ENCODE measurements around the gene FBXW7. TPM values are rescaled to one million over a fixed set of nuclear protein-coding genes. Genes with fewer than 3 reads are reported as not detected.

Gene FBXW7
- total RNA-seq, 1 experiment from 2014 or later: 23.0 TPM

DNA sequence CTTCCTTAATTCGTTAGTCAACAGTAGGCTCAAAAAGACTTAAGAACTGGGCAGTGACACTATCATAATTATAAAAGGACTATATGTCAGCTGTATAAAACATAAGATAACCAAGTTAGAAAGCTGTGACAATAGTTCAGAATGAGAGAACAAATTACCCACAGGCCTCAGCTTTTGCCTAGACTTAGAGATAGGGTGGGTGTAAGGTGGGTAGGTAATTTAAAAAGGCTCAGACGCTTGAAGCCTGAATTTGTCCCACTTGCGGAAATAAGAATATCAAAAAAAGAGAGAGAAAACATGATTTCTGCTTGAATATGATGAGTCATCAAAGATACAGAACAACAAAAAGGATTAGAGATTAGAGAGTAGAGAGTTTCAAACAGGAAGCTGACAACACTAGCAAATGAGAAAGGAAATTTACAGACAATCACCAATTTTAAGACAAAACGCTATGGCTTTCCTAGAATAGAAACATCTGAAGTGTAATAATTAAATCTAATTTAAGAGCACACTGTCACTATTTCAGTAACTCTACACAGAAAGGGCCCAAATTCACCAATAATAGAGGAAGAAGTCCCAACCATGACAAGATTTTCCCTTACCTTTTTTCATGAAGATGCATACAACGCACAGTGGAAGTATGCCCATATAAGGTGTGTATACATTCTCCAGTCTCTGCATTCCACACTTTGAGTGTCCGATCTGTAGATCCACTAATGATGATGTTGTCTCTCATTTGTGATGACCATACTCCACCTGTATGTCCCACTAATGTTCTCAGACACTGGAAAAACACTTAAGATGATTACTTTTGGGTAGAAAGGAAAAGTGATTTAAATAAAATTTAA, 208.1 kb downstream of the FBXW7 start:
- ChIA-PET POLR2A (no interaction called here), CTCF (interaction anchor here (0.7 kb wide), 1 partner anchor 283 kb away, joined by 3 read pairs; no protein-coding TSS in a partner anchor), RAD21 (ENCODE audit: low non-redundant PET in 1 of 2, low total read pairs in 2 of 2, uncharacterized antibody in 2 of 2, unreplicated experiment in 2 of 2) (no interaction called here)
- no peaks in the 10 kb centered on the region for H3K27me3 ChIP-seq (ENCODE audit: insufficient read depth, low read length)
- H3K9me2 ChIP-seq (ENCODE audit: insufficient read depth): no peaks in the 10 kb centered on the region
- DNase-seq (ENCODE audit: low read depth, low spot score): no peak
- H3K79me2 ChIP-seq (ENCODE audit: insufficient read depth, low read length): no peaks in the 10 kb centered on the region
- H3K9me3 ChIP-seq (ENCODE audit: control insufficient read depth in 1 of 2, insufficient read depth in 1 of 2, low read depth in 1 of 2, low read length in 2 of 2): no peaks in the 10 kb centered on the region
- BruUV-seq (replicated peaks): no TSS peak
- intact Hi-C loops (cut with micrococcal nuclease): no loop called here
- no peak overlapping the region for H3K4me3 ChIP-seq (replicated peaks in 1 of 2; ENCODE audit: low read depth in 1 of 2, low read length in 2 of 2)
- ATAC-seq: no peak
- no peak overlapping the region for H2AFZ ChIP-seq (ENCODE audit: low read depth, low read length, poor library complexity, severe bottlenecking)
- no peak overlapping the region for H3K9ac ChIP-seq (ENCODE audit: low read length)
- TF ChIP-seq ZNF274 (IDR thresholded peaks at IDR 0.05; ENCODE audit: low read depth, low read length) (no peak), JUND (IDR thresholded peaks at IDR 0.05) (no peak), ZFX (IDR thresholded peaks at IDR 0.05) (no peak), RAD21 (IDR thresholded peaks at IDR 0.05; ENCODE audit: low read depth) (no peak)
- TF ChIP-seq, protein P1, sequence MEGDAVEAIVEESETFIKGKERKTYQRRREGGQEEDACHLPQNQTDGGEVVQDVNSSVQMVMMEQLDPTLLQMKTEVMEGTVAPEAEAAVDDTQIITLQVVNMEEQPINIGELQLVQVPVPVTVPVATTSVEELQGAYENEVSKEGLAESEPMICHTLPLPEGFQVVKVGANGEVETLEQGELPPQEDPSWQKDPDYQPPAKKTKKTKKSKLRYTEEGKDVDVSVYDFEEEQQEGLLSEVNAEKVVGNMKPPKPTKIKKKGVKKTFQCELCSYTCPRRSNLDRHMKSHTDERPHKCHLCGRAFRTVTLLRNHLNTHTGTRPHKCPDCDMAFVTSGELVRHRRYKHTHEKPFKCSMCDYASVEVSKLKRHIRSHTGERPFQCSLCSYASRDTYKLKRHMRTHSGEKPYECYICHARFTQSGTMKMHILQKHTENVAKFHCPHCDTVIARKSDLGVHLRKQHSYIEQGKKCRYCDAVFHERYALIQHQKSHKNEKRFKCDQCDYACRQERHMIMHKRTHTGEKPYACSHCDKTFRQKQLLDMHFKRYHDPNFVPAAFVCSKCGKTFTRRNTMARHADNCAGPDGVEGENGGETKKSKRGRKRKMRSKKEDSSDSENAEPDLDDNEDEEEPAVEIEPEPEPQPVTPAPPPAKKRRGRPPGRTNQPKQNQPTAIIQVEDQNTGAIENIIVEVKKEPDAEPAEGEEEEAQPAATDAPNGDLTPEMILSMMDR (IDR thresholded peaks at IDR 0.05 in 2 of 3, conservative IDR thresholded peaks at IDR 0.05 in 1 of 3; ENCODE audit: borderline replicate concordance in 1 of 3, insufficient read depth in 1 of 3, low read depth in 2 of 3, low read length in 2 of 3): no peak
- no peaks in the 10 kb centered on the region for H4K20me1 ChIP-seq (ENCODE audit: insufficient read depth)
- H3K4me2 ChIP-seq (ENCODE audit: low read length): no peak overlapping the region
- no peak overlapping the region for H3K27ac ChIP-seq (ENCODE audit: low read depth, low read length)
- H3K36me3 ChIP-seq (ENCODE audit: control insufficient read depth in 1 of 2, insufficient read depth in 2 of 2, low read length in 2 of 2): peaks cover 0 to 15% of the 10 kb centered on the region in 2 experiments; a peak in 2 of 4 replicates
- peaks cover 6 to 20% of the 10 kb centered on the region in 2 experiments; a peak in 3 of 4 replicates for H3K4me1 ChIP-seq (ENCODE audit: control insufficient read depth in 1 of 2, insufficient read depth in 2 of 2, low read length in 2 of 2)

DNA sequence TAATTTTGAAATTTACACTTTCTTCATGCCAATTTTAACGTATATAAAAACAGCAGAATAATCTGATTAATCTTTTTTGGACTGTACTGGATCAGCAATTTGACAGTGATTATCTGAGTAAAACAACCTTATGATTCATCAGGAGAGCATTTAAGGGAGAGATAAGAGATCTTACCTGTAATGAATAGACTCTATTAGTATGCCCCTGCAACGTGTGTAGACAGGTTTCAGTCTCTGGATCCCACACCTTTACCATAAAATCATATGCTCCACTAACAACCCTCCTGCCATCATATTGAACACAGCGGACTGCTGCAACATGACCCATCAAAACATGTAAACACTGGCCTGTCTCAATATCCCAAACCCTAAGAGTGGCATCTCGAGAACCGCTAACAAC, 210.1 kb downstream of the FBXW7 start:
- H4K20me1 ChIP-seq (ENCODE audit: insufficient read depth): no peaks in the 10 kb centered on the region
- no peak overlapping the region for H3K4me3 ChIP-seq (replicated peaks in 1 of 2; ENCODE audit: low read depth in 1 of 2, low read length in 2 of 2)
- H3K79me2 ChIP-seq (ENCODE audit: insufficient read depth, low read length): no peaks in the 10 kb centered on the region
- CTCF ChIA-PET: interaction anchor here (0.6 kb wide), 1 partner anchor 40 kb away, joined by 3 read pairs; no protein-coding TSS in a partner anchor
- no peak overlapping the region for H2AFZ ChIP-seq (ENCODE audit: low read depth, low read length, poor library complexity, severe bottlenecking)
- no peaks in the 10 kb centered on the region for H3K27me3 ChIP-seq (ENCODE audit: insufficient read depth, low read length)
- POLR2A ChIA-PET: no interaction called here
- DNase-seq (ENCODE audit: low read depth, low spot score): no peak
- H3K9me3 ChIP-seq (ENCODE audit: control insufficient read depth in 1 of 2, insufficient read depth in 1 of 2, low read depth in 1 of 2, low read length in 2 of 2): no peaks in the 10 kb centered on the region
- intact Hi-C loops (cut with micrococcal nuclease): no loop called here
- no TSS peak for BruUV-seq (replicated peaks)
- no peak overlapping the region for H3K4me2 ChIP-seq (ENCODE audit: low read length)
- no peak overlapping the region for H3K9ac ChIP-seq (ENCODE audit: low read length)
- ATAC-seq: no peak
- no peak overlapping the region for H3K27ac ChIP-seq (ENCODE audit: low read depth, low read length)
- peaks cover 0 to 15% of the 10 kb centered on the region in 2 experiments; a peak in 3 of 4 replicates for H3K36me3 ChIP-seq (ENCODE audit: control insufficient read depth in 1 of 2, insufficient read depth in 2 of 2, low read length in 2 of 2)
- H3K9me2 ChIP-seq (ENCODE audit: insufficient read depth): no peaks in the 10 kb centered on the region
- RAD21 ChIA-PET (ENCODE audit: low non-redundant PET in 1 of 2, low total read pairs in 2 of 2, uncharacterized antibody in 2 of 2, unreplicated experiment in 2 of 2): no interaction called here
- H3K4me1 ChIP-seq (ENCODE audit: control insufficient read depth in 1 of 2, insufficient read depth in 2 of 2, low read length in 2 of 2): peaks cover 6 to 20% of the 10 kb centered on the region in 2 experiments; a peak in 3 of 4 replicates
- TF ChIP-seq FOSL1 (IDR thresholded peaks at IDR 0.05; ENCODE audit: low read depth): no peak
- TF ChIP-seq EGR1 (IDR thresholded peaks at IDR 0.05; ENCODE audit: low read depth): no peak
- TF ChIP-seq CEBPB (IDR thresholded peaks at IDR 0.05; ENCODE audit: low read depth): no peak
- TF ChIP-seq POLR2AphosphoS5 (IDR thresholded peaks at IDR 0.05; ENCODE audit: low read depth, low read length): no peak
- TF ChIP-seq, protein P1 (IDR thresholded peaks at IDR 0.05 in 2 of 3, conservative IDR thresholded peaks at IDR 0.05 in 1 of 3; ENCODE audit: borderline replicate concordance in 1 of 3, insufficient read depth in 1 of 3, low read depth in 2 of 3, low read length in 2 of 3): no peak
- no peak for TF ChIP-seq ZNF274 (IDR thresholded peaks at IDR 0.05; ENCODE audit: low read depth, low read length)
- TF ChIP-seq, protein P2, sequence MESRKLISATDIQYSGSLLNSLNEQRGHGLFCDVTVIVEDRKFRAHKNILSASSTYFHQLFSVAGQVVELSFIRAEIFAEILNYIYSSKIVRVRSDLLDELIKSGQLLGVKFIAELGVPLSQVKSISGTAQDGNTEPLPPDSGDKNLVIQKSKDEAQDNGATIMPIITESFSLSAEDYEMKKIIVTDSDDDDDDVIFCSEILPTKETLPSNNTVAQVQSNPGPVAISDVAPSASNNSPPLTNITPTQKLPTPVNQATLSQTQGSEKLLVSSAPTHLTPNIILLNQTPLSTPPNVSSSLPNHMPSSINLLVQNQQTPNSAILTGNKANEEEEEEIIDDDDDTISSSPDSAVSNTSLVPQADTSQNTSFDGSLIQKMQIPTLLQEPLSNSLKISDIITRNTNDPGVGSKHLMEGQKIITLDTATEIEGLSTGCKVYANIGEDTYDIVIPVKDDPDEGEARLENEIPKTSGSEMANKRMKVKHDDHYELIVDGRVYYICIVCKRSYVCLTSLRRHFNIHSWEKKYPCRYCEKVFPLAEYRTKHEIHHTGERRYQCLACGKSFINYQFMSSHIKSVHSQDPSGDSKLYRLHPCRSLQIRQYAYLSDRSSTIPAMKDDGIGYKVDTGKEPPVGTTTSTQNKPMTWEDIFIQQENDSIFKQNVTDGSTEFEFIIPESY (IDR thresholded peaks at IDR 0.05; ENCODE audit: extremely low read depth, insufficient replicate concordance, low read length): no peak
- no peak for TF ChIP-seq EZH2phosphoT487 (IDR thresholded peaks at IDR 0.05; ENCODE audit: borderline replicate concordance)

Data from HCT116 (cell line).